Measurements from ENCODE around the gene MAP2K5.

The MAP2K5 gene

GRCh38 chr15:67707520-67708283, 165.2 kb downstream of the MAP2K5 start:
- DNase-seq (ENCODE audit: low read depth in 2 of 2): no peak
- TF ChIP-seq, protein P1, sequence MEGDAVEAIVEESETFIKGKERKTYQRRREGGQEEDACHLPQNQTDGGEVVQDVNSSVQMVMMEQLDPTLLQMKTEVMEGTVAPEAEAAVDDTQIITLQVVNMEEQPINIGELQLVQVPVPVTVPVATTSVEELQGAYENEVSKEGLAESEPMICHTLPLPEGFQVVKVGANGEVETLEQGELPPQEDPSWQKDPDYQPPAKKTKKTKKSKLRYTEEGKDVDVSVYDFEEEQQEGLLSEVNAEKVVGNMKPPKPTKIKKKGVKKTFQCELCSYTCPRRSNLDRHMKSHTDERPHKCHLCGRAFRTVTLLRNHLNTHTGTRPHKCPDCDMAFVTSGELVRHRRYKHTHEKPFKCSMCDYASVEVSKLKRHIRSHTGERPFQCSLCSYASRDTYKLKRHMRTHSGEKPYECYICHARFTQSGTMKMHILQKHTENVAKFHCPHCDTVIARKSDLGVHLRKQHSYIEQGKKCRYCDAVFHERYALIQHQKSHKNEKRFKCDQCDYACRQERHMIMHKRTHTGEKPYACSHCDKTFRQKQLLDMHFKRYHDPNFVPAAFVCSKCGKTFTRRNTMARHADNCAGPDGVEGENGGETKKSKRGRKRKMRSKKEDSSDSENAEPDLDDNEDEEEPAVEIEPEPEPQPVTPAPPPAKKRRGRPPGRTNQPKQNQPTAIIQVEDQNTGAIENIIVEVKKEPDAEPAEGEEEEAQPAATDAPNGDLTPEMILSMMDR (IDR thresholded peaks at IDR 0.05; ENCODE audit: low read depth, low read length): no peak
- no peak overlapping the region for H3K4me3 ChIP-seq (replicated peaks in 1 of 2; ENCODE audit: low read depth in 2 of 2, low read length in 2 of 2)

DNA sequence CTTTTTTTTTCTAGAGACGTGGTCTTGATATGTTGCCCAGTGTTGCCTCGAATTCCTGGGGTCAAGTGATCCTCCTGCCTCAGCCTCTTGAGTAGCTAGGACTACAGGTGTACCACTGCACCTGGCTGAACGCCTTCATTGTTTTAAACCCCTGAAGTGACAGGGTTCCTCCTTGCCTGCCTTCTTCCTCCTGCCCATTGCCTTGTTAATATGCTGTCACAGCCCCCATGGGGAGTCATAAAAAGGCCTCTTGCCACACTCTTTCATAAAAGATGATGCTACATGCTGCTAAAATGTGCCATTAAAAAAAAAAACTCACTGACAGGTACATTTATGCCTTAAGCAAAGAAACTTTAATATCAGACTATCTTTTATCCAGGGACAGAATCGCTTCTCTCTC, 166.0 kb downstream of the MAP2K5 start:
- TF ChIP-seq, protein P1 (IDR thresholded peaks at IDR 0.05; ENCODE audit: low read depth, low read length): no peak
- H3K4me3 ChIP-seq (replicated peaks in 1 of 2; ENCODE audit: low read depth in 2 of 2, low read length in 2 of 2): no peak overlapping the region
- no peak for DNase-seq (ENCODE audit: low read depth in 2 of 2)

- H3K4me3 ChIP-seq (replicated peaks in 1 of 2; ENCODE audit: low read depth in 2 of 2, low read length in 2 of 2): no peak overlapping the region
- TF ChIP-seq, protein P1 (IDR thresholded peaks at IDR 0.05; ENCODE audit: low read depth, low read length): no peak
- no peak for DNase-seq (ENCODE audit: low read depth in 2 of 2)
These were observed 172.7 kb downstream of the MAP2K5 start for GRCh38 chr15:67715170-67715569.

GRCh38 chr15:67716171-67716570, 173.7 kb downstream of the MAP2K5 start:
- DNase-seq (ENCODE audit: low read depth in 2 of 2): no peak
- no peak overlapping the region for H3K4me3 ChIP-seq (replicated peaks in 1 of 2; ENCODE audit: low read depth in 2 of 2, low read length in 2 of 2)
- TF ChIP-seq, protein P1 (IDR thresholded peaks at IDR 0.05; ENCODE audit: low read depth, low read length): no peak

DNA sequence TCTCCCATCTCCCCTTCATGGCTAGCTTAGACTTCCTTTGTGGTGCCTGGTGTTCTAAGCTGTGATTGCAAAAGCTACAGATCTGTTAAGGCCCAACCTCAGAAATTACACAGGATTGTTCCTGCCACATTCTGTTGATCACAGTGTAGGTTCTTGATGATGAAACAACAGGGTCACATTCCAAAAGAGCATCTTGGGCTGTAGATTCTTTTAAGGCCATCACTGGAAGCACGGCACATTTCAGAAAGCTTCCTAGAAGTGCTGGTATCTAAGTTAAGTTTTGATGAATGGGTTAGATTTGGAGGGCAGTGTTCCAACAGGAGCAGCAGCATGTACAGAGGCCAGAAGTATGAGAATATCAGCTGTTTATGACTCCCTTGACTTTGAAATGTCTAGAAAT, 175.3 kb downstream of the MAP2K5 start:
- no peak overlapping the region for H3K4me3 ChIP-seq (replicated peaks in 1 of 2; ENCODE audit: low read depth in 2 of 2, low read length in 2 of 2)
- TF ChIP-seq, protein P1 (IDR thresholded peaks at IDR 0.05; ENCODE audit: low read depth, low read length): no peak
- DNase-seq (ENCODE audit: low read depth in 2 of 2): no peak

DNA sequence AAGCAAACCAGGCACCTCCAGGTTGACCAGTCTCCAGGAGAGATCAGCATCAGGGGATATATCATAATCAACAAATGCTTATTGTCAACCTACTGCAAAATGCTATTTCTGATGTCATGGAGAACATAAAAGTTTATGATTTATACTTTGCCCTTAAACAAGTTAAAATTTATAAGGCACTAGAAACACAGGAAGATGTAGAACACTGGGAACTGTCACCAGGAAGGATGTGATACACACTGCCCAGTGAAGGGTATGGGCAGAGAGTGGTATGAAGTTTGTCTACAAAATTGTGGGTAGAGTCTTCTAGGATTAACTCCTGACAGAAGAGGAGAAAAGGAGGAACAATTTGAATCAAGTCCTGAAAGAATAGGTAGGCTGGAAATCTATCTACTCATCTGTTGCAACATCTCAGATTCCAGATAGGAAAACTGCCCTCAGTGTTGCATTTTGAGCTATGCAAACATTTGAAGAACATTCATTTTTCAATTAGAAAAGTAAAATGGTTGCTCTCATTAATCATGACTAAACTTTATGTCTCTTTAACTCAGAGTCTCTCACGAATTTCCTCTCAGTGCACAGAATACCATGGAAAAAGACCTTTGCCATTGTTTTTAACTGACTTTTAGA, 176.9 kb downstream of the MAP2K5 start:
- H3K4me3 ChIP-seq (replicated peaks in 1 of 2; ENCODE audit: low read depth in 2 of 2, low read length in 2 of 2): no peak overlapping the region
- TF ChIP-seq, protein P1 (IDR thresholded peaks at IDR 0.05; ENCODE audit: low read depth, low read length): no peak
- no peak for DNase-seq (ENCODE audit: low read depth in 2 of 2)

Measured in cardiac fibroblast (primary cell).